GM23338 (cell line): Measurements from ENCODE around the gene AMZ1. TPM values are rescaled to one million over a fixed set of nuclear protein-coding genes. Genes with fewer than 3 reads are reported as not detected.
A peak's percentile ranks its signal among the peaks of the same experiment; 100 is the strongest.

ENCODE experiments used
- ATAC-seq: fragments of 200-7000 bp; cut with Tn5 transposase; 3 replicates; pipeline ENCODE4 v1.9.1; 2020
- DNase-seq: peaks from one replicate; pipeline ENCODE4 v3.0.0-alpha.2; 2015; ENCODE audit warnings: low spot score
- H2AFZ ChIP-seq: fragments of 200-600 bp; sonication (generic); 2 replicates; pipeline ENCODE4 v1.8.0; 2016; ENCODE audit warnings: antibody characterized with exemption, mild to moderate bottlenecking, moderate library complexity
- H3F3A ChIP-seq: fragments of 200-600 bp; sonication (generic); replicated peaks from 2 replicates; pipeline ENCODE4 v1.8.0; 2017; ENCODE audit warnings: antibody characterized with exemption, mixed run types, low read depth
- H3K27ac ChIP-seq: fragments of 200-600 bp; sonication (generic); 2 replicates; pipeline ENCODE4 v1.6.1; 2016; ENCODE audit warnings: low read depth
- H3K27me3 ChIP-seq: fragments of 200-600 bp; sonication (generic); 2 replicates; pipeline ENCODE4 v1.8.0; 2016; ENCODE audit warnings: mild to moderate bottlenecking, mixed run types, moderate library complexity; ENCODE audit not compliant: insufficient read depth
- H3K36me3 ChIP-seq: fragments of 200-600 bp; sonication (generic); 2 replicates; pipeline ENCODE4 v1.8.0; 2016; ENCODE audit warnings: mild to moderate bottlenecking; ENCODE audit not compliant: insufficient read depth
- H3K4me1 ChIP-seq: fragments of 200-600 bp; sonication (generic); 2 replicates; pipeline ENCODE4 v1.8.0; 2016; ENCODE audit warnings: mild to moderate bottlenecking, moderate library complexity; ENCODE audit not compliant: insufficient read depth
- H3K4me2 ChIP-seq: fragments of 200-600 bp; sonication (generic); 2 replicates; pipeline ENCODE4 v1.7.1; 2017; ENCODE audit warnings: mixed run types
- H3K4me3 ChIP-seq: fragments of 200-600 bp; sonication (generic); 2 replicates; pipeline ENCODE4 v1.6.1; 2016; ENCODE audit warnings: mixed run types
- H3K79me2 ChIP-seq: fragments of 200-600 bp; sonication (generic); replicated peaks from 2 replicates; pipeline ENCODE4 v1.8.0; 2017; ENCODE audit warnings: mild to moderate bottlenecking; ENCODE audit not compliant: insufficient read depth
- H3K9me2 ChIP-seq: fragments of 200-600 bp; sonication (generic); 2 replicates; pipeline ENCODE4 v1.8.0; 2017; ENCODE audit not compliant: insufficient read depth
- H4K20me1 ChIP-seq: fragments of 200-600 bp; sonication (generic); replicated peaks from 2 replicates; pipeline ENCODE4 v1.8.0; 2017; ENCODE audit warnings: mild to moderate bottlenecking; ENCODE audit not compliant: insufficient read depth
- H3K27ac Mint-ChIP-seq: 2 replicates; pipeline ENCODE4 v1.8.0; 2020; ENCODE audit warnings: inconsistent platforms, mild to moderate bottlenecking, moderate library complexity, mixed read lengths
- H3K27me3 Mint-ChIP-seq: 3 replicates; pipeline ENCODE4 v1.8.0; 2022; ENCODE audit warnings: low read depth, mild to moderate bottlenecking, moderate library complexity, mixed read lengths, inconsistent platforms; ENCODE audit not compliant: insufficient read depth, poor library complexity
- H3K36me3 Mint-ChIP-seq: 3 replicates; pipeline ENCODE4 v1.8.0; 2021; ENCODE audit warnings: low read depth, mild to moderate bottlenecking, inconsistent platforms, moderate library complexity, mixed read lengths
- H3K4me1 Mint-ChIP-seq: 3 replicates; pipeline ENCODE4 v1.8.0; 2020; ENCODE audit warnings: mild to moderate bottlenecking, inconsistent platforms, mixed read lengths
- H3K4me3 Mint-ChIP-seq: 3 replicates; pipeline ENCODE4 v1.8.0; 2021; ENCODE audit warnings: moderate library complexity, mild to moderate bottlenecking, inconsistent platforms, mixed read lengths
- H3K9me3 Mint-ChIP-seq: 3 replicates; pipeline ENCODE4 v1.8.0; 2020; ENCODE audit warnings: moderate library complexity, mild to moderate bottlenecking, inconsistent platforms, mixed read lengths
- CREB1 ChIP-seq: fragments of 250-450 bp; sonication (Bioruptor Pico); IDR thresholded peaks from 2 replicates; pipeline ENCODE4 v1.5.0; 2020; ENCODE audit warnings: low read depth, mild to moderate bottlenecking, moderate library complexity
- ETS1 ChIP-seq: IDR thresholded peaks from 2 replicates; pipeline ENCODE4 v1.6.1; 2016; ENCODE audit warnings: antibody characterized with exemption
- EZH2 ChIP-seq: fragments of 200-600 bp; sonication (generic); IDR thresholded peaks from one replicate; pipeline ENCODE4 v1.8.0; 2017; ENCODE audit warnings: antibody characterized with exemption, mild to moderate bottlenecking, low read depth; ENCODE audit not compliant: unreplicated experiment
- EZH2phosphoT487 ChIP-seq: fragments of 200-600 bp; sonication (generic); IDR thresholded peaks from one replicate; pipeline ENCODE4 v1.8.1; 2018; ENCODE audit warnings: antibody characterized with exemption; ENCODE audit not compliant: unreplicated experiment
- NANOG ChIP-seq: IDR thresholded peaks from 2 replicates; pipeline ENCODE4 v1.6.1; 2016; ENCODE audit warnings: antibody characterized with exemption, borderline replicate concordance
- POLR2AphosphoS5 ChIP-seq: IDR thresholded peaks from 2 replicates; pipeline ENCODE4 v1.6.1; 2016; ENCODE audit warnings: antibody characterized with exemption, low read depth
- STAT1 ChIP-seq: IDR thresholded peaks from one replicate; pipeline ENCODE4 v1.6.1; 2016; ENCODE audit warnings: antibody characterized with exemption; ENCODE audit not compliant: unreplicated experiment
- ZNF114 ChIP-seq: fragments of 250-450 bp; sonication (Bioruptor Pico); IDR thresholded peaks from 2 replicates; pipeline ENCODE4 v1.5.0; 2020; ENCODE audit warnings: mild to moderate bottlenecking, moderate library complexity
- ZNF331 ChIP-seq: fragments of 250-450 bp; sonication (Bioruptor Pico); IDR thresholded peaks from 2 replicates; pipeline ENCODE4 v1.5.0; 2020; ENCODE audit warnings: low read depth, mild to moderate bottlenecking, moderate library complexity
- polyA plus RNA-seq: library from polyadenylated mRNA; unstranded; fragments of >200 nt; fragmentation: Nextera tagmentation; extraction: Ambion mirVana; gene quantifications from 2 replicates; pipeline ENCODE4 v1.2.1, GENCODE V29; 2016
- total RNA-seq: library from RNA; depleted of rRNA; stranded (reverse); fragments of >200 nt; shearing (Covaris generic); gene quantifications from 2 replicates; pipeline ENCODE4 v1.2.3, GENCODE V29; 2014
- TF ChIP-seq, protein P1 (sequence below): IDR thresholded peaks from one replicate; pipeline ENCODE4 v1.6.1; 2018; ENCODE audit warnings: antibody characterized with exemption; ENCODE audit not compliant: unreplicated experiment
- TF ChIP-seq, protein P2 (sequence below): fragments of 250-450 bp; sonication (Bioruptor Pico); IDR thresholded peaks from 2 replicates; pipeline ENCODE4 v1.5.0; 2020; ENCODE audit warnings: mild to moderate bottlenecking, moderate library complexity

The AMZ1 gene
- total and polyA plus RNA-seq, 2 experiments from 2014 or later = 0.73 to 4.5 TPM

- no peak for TF ChIP-seq ETS1
Measured at GRCh38 chr7:2734084-2734686, 46.2 kb downstream of the AMZ1 start (continued).

- peak overlapping the region; percentile 63; the same call in 1 of the 2 replicates for H3K27ac Mint-ChIP-seq
- peaks cover 36% of the 10 kb centered on the region for H3K4me1 Mint-ChIP-seq
- peaks cover 83% of the 10 kb centered on the region for H3K79me2 ChIP-seq
- TF ChIP-seq STAT1 (no peak), POLR2AphosphoS5 (no peak), CREB1 (CRISPR knock-in tag) (no peak), ZNF114 (CRISPR knock-in tag) (no peak), ZNF331 (no peak), EZH2phosphoT487 (no peak), EZH2 (no peak), NANOG (no peak), ETS1 (no peak)
- TF ChIP-seq, protein P1, sequence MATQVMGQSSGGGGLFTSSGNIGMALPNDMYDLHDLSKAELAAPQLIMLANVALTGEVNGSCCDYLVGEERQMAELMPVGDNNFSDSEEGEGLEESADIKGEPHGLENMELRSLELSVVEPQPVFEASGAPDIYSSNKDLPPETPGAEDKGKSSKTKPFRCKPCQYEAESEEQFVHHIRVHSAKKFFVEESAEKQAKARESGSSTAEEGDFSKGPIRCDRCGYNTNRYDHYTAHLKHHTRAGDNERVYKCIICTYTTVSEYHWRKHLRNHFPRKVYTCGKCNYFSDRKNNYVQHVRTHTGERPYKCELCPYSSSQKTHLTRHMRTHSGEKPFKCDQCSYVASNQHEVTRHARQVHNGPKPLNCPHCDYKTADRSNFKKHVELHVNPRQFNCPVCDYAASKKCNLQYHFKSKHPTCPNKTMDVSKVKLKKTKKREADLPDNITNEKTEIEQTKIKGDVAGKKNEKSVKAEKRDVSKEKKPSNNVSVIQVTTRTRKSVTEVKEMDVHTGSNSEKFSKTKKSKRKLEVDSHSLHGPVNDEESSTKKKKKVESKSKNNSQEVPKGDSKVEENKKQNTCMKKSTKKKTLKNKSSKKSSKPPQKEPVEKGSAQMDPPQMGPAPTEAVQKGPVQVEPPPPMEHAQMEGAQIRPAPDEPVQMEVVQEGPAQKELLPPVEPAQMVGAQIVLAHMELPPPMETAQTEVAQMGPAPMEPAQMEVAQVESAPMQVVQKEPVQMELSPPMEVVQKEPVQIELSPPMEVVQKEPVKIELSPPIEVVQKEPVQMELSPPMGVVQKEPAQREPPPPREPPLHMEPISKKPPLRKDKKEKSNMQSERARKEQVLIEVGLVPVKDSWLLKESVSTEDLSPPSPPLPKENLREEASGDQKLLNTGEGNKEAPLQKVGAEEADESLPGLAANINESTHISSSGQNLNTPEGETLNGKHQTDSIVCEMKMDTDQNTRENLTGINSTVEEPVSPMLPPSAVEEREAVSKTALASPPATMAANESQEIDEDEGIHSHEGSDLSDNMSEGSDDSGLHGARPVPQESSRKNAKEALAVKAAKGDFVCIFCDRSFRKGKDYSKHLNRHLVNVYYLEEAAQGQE = no peak
- TF ChIP-seq, protein P2, sequence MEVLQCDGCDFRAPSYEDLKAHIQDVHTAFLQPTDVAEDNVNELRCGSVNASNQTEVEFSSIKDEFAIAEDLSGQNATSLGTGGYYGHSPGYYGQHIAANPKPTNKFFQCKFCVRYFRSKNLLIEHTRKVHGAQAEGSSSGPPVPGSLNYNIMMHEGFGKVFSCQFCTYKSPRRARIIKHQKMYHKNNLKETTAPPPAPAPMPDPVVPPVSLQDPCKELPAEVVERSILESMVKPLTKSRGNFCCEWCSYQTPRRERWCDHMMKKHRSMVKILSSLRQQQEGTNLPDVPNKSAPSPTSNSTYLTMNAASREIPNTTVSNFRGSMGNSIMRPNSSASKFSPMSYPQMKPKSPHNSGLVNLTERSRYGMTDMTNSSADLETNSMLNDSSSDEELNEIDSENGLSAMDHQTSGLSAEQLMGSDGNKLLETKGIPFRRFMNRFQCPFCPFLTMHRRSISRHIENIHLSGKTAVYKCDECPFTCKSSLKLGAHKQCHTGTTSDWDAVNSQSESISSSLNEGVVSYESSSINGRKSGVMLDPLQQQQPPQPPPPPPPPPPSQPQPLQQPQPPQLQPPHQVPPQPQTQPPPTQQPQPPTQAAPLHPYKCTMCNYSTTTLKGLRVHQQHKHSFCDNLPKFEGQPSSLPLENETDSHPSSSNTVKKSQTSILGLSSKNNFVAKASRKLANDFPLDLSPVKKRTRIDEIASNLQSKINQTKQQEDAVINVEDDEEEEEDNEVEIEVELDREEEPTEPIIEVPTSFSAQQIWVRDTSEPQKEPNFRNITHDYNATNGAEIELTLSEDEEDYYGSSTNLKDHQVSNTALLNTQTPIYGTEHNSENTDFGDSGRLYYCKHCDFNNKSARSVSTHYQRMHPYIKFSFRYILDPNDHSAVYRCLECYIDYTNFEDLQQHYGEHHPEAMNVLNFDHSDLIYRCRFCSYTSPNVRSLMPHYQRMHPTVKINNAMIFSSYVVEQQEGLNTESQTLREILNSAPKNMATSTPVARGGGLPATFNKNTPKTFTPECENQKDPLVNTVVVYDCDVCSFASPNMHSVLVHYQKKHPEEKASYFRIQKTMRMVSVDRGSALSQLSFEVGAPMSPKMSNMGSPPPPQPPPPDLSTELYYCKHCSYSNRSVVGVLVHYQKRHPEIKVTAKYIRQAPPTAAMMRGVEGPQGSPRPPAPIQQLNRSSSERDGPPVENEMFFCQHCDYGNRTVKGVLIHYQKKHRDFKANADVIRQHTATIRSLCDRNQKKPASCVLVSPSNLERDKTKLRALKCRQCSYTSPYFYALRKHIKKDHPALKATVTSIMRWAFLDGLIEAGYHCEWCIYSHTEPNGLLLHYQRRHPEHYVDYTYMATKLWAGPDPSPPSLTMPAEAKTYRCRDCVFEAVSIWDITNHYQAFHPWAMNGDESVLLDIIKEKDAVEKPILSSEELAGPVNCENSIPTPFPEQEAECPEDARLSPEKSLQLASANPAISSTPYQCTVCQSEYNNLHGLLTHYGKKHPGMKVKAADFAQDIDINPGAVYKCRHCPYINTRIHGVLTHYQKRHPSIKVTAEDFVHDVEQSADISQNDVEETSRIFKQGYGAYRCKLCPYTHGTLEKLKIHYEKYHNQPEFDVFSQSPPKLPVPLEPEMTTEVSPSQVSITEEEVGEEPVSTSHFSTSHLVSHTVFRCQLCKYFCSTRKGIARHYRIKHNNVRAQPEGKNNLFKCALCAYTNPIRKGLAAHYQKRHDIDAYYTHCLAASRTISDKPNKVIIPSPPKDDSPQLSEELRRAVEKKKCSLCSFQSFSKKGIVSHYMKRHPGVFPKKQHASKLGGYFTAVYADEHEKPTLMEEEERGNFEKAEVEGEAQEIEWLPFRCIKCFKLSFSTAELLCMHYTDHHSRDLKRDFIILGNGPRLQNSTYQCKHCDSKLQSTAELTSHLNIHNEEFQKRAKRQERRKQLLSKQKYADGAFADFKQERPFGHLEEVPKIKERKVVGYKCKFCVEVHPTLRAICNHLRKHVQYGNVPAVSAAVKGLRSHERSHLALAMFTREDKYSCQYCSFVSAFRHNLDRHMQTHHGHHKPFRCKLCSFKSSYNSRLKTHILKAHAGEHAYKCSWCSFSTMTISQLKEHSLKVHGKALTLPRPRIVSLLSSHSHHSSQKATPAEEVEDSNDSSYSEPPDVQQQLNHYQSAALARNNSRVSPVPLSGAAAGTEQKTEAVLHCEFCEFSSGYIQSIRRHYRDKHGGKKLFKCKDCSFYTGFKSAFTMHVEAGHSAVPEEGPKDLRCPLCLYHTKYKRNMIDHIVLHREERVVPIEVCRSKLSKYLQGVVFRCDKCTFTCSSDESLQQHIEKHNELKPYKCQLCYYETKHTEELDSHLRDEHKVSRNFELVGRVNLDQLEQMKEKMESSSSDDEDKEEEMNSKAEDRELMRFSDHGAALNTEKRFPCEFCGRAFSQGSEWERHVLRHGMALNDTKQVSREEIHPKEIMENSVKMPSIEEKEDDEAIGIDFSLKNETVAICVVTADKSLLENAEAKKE = no peak
Measured at GRCh38 chr7:2734751-2735571, 47.0 kb downstream of the AMZ1 start.

More at GRCh38 chr7:2734751-2735571, 47.0 kb downstream of the AMZ1 start:
- Histone ChIP-seq H3K27ac (peak overlapping the region; percentile 55; the same call in 1 of the 2 replicates), H3K4me1 (no peaks in the 10 kb centered on the region; the same call in 1 of the 2 replicates), H3K9me2 (no peaks in the 10 kb centered on the region), H4K20me1 (peaks cover 26% of the 10 kb centered on the region), H3F3A (no peaks in the 10 kb centered on the region), H3K4me2 (no peak overlapping the region), H2AFZ (no peak overlapping the region), H3K4me3 (no peak overlapping the region), H3K27me3 (no peaks in the 10 kb centered on the region), H3K36me3 (peaks cover 11% of the 10 kb centered on the region)
- H3K27me3 Mint-ChIP-seq = peaks cover 13% of the 10 kb centered on the region
- ATAC-seq = peak; percentile 20
- no peaks in the 10 kb centered on the region for H3K9me3 Mint-ChIP-seq
- H3K4me3 Mint-ChIP-seq = no peak overlapping the region
- H3K36me3 Mint-ChIP-seq = peaks cover 42% of the 10 kb centered on the region
- no peak for DNase-seq
